CMK (cell line): Measurements from ENCODE around the gene FILIP1L.

Experiments used
- DNase-seq: peaks from one replicate; pipeline ENCODE4 v3.0.0-alpha.2; 2010; ENCODE audit warnings: low read depth

The FILIP1L gene

GRCh38 chr3:100114413-100115030, at the start of gene FILIP1L:
TSS of gene FILIP1L (minus strand) at chr3:100114501.
- no peak for DNase-seq

GRCh38 chr3:100163787-100164186, 49.5 kb upstream of the FILIP1L start:
- no peak for DNase-seq

- no peak for DNase-seq
Measured at GRCh38 chr3:100160521-100160920, 46.2 kb upstream of the FILIP1L start.

DNA sequence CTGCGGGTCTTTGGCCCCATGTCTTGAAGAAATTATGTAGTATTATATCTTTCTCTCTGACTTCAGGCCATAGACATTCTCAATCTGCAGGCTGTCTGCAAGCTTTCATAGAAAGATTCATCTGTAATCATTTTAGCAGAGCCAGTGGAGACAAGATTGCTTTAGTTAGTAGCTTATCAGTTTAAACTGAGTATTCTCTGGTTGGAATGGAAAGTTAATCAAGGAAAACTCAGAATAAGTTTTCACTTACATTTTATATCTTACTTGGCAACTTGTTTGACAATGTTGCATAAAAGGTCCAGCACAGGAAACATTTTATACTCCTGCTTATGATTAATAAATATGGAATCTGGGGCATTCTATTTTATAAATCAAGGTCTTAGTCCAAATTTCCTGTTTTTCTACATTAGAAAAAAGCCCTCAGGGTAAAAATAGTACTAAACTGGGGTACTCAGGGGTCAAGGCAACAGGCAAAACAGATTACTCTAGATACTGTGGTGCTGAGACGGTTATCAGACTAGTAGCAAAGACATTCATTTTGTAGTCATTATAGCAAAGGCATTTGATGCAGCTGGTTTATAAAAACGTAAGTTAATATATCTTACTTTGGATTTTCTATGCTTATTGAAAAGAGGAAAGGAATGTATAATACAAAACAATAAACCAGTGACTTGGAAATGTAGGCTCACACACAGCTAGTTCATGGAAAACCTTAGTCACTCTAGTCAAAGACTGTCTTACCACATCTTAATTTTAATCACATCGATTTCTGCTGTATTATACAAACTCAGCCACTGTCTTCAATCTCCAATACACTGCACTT, 45.2 kb upstream of the FILIP1L start:
- no peak for DNase-seq

DNA sequence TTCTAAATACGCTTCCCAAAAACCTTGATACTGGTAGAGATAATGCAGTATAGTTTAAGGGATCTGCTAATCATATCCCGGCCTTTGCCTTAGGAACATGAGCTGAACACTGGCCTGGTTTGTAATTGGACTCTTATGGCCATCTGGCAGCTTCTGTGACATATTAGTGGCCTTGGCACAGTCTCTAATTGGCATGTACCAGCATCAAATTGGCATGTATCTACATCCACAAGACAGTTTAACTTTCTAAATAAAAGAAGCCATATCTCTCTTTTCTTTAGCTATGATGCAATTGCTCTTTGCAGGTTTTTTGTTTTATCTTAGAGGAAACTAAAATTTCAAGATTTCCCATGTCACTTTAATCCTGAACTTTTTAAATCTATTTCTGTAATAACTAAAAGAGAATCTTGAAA, 44.6 kb upstream of the FILIP1L start:
- DNase-seq: no peak

DNA sequence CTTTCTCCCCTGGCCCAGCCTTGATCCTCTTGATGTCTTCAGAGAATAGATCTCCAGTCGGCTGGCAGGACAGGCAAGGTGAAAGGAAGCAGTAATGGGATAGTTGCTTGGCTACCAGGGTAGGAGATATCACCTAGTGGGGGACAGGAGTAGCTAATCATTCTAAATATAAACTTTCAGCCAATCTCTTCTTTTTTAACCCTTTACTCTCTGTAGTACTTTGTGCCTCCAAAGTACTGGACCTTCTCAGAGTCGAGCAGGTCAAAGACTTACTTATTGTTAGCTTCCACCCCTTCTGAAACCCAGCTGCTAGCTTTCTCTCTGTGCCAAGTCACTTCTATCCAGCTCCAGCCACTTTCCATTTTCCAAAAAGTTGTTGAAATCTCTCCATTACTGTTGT, 43.4 kb upstream of the FILIP1L start:
- no peak for DNase-seq

DNA sequence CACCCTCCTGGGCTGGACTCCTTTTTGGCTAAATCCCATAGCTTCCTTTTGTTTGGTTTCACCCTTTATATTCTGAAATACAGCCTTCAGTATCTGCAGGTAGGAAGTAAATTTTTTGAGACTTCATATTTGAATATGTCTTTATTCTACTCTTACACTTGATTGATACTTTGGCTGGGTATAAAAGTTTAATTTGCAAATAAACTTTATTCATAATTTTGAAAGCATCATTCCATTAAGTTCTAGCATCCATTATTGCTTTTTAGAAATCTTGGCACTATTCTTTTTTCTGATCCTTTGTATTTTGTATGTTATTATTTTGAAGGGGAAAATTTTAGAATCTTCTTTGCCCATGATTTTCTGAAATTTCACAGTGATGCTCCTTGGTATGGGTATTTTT, 41.3 kb upstream of the FILIP1L start:
- no peak for DNase-seq

DNA sequence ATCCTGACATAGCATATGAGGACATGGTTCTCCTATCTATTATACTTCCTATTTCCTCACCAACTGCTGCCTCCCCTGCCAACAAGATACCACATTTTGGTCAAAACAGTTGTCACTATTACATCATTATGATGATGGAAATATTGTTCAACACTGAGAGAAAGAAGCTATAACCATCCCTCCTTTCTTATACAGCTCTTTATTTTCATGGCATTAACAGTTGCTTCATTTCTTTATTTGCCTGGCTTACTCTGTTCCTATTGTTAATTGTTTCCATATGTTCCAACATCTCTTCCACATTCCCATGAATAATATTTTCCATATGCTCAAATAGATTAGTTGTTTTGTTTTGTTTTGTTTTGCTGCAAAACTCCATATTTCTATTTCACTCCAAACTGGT, 40.8 kb upstream of the FILIP1L start:
- DNase-seq: peak; percentile 27

- no peak for DNase-seq
Measured at GRCh38 chr3:100154171-100154570, 39.9 kb upstream of the FILIP1L start.

DNA sequence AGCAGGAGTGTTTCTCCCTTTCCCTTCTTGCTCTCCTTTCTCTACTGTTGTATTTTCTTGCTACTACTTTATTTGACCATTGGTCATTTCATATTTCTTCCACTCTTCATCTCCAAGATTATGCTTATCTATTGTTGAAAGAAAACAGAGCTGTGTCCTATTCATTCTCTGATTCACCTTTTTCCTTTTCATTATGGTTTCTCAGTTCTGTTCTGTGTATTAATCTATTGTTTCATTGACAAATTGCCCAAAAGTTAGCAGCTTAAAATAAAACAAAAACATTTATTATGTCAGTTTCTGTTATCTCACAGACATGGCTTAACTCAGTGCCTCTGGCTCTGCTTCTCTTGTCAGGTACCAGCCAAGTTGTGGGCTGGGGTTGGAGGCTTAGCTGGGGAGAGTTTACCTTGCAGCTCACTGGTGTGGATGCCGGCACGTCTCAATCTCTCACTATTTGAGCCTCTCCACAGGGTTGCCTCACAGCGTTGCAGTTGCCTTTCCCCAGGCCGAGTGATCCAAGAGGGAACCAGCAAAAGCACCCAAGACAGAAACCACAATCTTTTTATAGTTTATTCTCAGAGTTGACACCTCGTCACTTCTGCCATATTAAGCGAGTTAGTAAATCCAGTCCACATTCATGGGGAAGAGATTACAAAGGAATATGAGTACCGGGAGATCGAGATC, 36.9 kb upstream of the FILIP1L start:
- no peak for DNase-seq

DNA sequence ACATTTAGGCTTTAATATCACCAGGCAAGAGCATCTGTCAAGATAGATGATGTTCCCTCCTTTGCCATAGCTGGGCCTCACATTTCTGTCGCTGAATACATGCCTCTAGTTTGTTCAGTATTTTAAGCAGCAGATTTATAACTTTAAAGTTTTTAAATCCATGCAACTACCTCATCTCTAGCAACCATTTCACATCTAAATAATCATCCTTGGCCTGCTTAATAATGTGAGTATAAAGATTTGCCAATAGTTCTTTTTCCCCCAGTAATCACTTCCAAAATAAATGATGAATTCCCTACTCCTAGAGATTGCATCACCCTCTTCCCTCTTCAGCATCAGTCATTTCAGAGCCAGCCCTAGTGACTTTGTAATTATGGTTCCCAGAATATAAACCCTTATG, 36.2 kb upstream of the FILIP1L start:
- no peak for DNase-seq

DNA sequence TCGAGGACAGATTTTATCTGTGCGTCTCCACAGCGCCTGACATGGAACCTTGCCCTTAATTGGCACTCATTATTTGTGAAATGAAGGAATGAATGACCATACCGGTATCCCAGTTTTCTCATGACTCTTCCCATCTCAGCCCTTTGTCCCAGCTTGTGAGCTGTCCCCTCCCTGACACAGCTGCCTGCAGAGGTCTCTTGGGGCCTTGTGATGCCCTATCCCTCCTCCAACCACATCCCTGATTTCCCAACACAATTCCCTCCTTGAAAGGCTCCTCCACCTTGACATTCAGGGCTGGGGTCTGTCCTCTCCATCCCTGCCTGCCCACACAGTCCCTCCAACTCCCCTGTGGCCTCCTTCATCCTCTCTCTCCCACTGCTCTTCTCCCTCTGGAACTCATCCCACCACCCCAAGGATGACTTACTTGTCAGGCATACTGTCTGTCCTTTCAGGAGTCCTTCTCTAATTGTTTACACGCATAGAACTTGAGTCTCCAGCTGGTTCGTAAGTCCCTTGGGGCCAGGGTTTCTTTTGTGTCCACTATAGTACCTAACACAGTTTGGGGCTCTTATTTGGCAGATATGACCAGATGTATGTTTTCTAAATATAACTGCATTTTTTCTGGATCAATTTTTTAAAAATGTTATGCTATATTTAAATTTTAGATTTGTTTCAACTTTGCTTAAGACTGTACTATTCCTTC, 35.6 kb upstream of the FILIP1L start:
- no peak for DNase-seq

GRCh38 chr3:100149130-100149529, 34.8 kb upstream of the FILIP1L start:
- DNase-seq: no peak

DNA sequence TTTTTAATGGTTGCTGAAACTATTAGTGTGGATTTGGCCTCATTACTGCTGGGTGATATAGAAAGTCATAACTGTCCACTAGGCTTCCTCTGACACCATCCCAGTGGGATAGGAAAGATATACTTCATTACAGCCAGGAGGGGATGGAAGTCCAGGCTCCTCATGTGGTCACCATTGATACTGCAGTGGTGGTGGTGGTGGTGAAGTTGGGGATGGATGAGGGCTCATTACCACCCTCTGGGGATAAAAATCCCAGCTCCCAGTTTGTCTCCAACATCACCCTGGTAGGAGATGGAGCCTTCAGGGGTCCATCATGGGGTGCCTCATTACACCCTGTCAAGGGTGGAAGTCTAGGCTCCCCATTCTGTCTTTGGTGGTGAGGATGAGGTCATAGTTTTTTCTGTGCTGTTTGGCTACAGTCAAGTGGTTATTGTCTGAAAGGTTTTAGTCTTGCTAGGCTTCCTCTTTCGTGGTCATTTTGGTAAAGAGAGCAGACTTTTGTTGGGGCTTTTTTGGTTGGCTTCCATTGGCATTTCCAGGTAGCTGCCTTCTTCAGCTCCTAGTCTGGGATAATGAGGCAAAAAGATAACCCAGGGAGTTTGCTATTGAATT, 30.1 kb upstream of the FILIP1L start:
- DNase-seq: no peak

- no peak for DNase-seq
Measured at GRCh38 chr3:100141586-100141985, 27.3 kb upstream of the FILIP1L start.

- no peak for DNase-seq
Measured at GRCh38 chr3:100140976-100141375, 26.7 kb upstream of the FILIP1L start.

DNA sequence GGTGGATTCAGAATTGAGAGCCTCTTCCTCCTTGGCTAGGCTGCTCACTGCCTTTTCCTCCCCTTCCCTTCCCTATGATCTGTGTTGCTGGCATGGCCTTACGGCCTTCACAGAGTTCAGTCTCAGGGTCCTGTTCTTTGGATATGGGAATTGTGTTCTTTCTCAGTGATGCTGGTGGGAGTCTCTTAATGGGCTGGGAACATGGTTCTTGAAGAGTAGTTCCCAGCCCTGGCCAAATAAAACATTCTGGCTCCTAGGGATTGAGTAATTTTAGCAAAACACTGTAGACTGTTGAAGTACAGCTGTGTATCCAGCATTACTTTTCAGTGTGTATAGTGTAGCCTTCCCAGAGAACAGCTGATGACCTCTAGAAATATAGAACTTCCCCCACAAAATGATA, 22.6 kb upstream of the FILIP1L start:
- DNase-seq: no peak

- DNase-seq: no peak
Measured at GRCh38 chr3:100131241-100131640, 16.9 kb upstream of the FILIP1L start.

GRCh38 chr3:100129941-100130340, 15.6 kb upstream of the FILIP1L start:
- no peak for DNase-seq

GRCh38 chr3:100128565-100128964, 14.3 kb upstream of the FILIP1L start:
- no peak for DNase-seq

DNA sequence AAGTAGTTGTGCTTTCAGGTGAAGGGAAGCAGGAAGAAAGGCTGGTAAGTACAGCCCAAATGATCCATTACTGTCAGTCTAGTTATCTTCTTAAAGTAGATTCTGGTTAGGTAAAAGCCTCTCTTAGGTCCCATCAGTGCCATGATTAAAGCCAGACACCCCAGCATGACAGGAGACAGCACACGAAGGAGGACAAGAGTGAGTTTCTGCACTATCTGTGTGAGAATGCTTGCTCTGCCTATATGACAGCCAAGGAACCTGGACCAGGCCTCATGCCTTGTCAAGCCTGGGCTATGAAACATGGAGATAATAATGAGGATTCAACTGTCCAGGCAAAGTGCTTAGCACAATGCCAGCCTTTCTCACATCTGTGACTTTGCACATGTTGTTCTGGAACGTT, 13.5 kb upstream of the FILIP1L start:
- no peak for DNase-seq
